Measurements from ENCODE around the gene SFTPD.
"Not testable (repeated sequence)": the region's sequence is repeated elsewhere in the genome, so short reads cannot be mapped to it uniquely, and the experiment has no call there.

Gene SFTPD

GRCh38 chr10:79948976-79949722, at the start of gene SFTPD:
TSS of gene SFTPD (minus strand) at chr10:79949105. CDS start at chr10:79946659, 2,446 bp downstream.
- peak; percentile 50 for DNase-seq (ENCODE audit: low spot score)

DNA sequence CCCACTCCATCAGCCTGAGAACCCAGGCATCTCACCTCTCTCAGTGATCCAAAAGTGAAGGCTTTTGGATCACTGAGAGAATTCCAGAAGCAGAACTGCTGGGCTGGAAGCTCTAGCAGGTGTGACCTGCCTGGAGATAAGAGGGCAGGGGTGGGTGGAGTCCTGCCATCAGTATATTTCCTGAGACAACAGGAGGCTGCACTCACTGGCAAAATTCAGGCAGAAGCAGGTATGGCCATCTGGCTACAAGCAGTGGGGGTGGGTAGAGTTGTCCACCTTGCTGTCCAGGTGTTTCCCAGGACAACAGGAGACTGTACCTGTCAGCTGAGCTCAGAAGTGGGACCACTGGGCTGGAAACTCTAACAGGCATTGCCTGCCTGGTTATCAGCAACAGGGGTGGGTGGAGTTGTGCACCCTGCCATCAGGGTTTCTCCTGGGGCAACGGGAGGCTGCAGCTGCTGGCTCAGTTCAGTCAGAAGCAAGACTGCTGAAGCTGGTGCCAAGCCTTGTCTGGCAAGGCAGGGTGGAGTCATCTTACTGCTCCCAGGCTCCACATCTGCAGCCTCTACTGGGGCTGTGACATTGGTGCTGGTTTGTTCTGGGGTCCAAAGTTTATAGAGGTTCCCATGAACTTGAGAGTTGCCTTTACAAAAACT, 47.2 kb upstream of the SFTPD start:
- DNase-seq (ENCODE audit: low spot score), result no peak

DNA sequence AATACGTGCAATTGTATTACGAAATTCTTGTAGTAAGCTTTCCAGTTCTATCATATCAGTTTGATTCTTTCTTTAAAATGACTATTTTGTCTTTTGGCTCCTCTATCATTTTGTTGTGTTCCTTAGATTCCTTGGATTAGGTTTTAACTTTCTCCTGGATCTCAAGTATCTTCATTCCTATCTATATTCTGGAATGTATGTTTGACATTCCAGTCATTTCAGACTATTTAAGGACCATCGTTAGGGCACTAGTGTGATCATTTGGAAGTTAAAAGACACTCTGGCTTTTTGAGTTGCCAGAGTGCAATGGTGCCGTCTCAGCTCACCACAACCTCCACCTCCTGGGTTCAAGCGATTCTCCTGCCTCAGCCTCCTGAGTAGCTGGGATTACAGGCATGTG, 45.7 kb upstream of the SFTPD start:
- DNase-seq (ENCODE audit: low spot score), result no peak

GRCh38 chr10:79988199-79988598, 39.3 kb upstream of the SFTPD start:
- not testable (repeated sequence) for DNase-seq (ENCODE audit: low spot score)

DNA sequence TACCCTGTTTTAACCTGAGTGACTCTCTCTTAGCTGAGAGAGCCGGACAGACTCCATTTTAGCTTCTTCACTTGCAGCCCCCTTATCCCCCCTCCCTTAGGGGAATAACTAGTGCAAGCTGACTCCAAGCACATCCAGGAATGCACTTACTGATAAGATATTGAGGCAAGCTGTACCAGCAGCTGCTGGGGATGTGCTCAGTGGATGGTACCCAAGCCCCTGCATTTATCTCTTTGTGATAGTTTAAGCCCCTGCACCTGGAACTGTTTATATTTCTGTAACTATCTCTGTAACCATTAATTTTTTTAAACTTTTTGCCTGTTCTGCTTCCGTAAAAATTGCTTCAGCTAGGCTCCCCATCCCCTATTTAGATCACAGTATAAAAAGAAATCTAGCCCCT, 37.8 kb upstream of the SFTPD start:
- not testable (repeated sequence) for DNase-seq (ENCODE audit: low spot score)

DNA sequence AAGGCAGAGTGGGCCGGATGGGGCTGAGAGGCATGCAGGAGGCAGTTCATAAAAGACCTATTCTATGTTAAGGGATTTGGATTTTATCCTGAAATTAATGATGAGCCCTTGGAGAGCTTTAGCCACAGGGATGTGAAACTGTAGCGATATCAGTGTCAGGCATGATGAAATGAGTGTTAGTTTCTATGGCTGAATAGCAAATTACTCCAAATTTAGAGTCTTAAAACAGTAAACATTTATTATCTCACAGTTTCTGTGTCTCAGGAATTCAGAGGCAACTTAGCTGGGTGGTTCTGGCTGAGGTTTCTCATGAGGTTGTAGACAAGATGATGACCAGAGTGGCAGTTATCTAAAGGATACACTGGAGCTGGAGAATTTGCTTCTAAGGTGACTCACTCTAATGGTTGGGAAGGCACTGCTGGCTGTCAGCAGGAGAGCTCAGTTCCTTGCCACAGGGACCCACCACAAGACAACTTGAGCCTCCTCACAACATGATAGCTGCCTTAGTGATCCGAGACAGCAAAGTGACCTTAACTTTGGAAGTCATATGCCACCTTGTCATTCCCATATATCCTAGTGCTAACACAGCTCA, 36.7 kb upstream of the SFTPD start:
- DNase-seq (ENCODE audit: low spot score), result no peak

GRCh38 chr10:79984851-79985250, 35.9 kb upstream of the SFTPD start:
- no peak for DNase-seq (ENCODE audit: low spot score)

GRCh38 chr10:79983286-79983909, 34.5 kb upstream of the SFTPD start:
- DNase-seq (ENCODE audit: low spot score), result no peak

DNA sequence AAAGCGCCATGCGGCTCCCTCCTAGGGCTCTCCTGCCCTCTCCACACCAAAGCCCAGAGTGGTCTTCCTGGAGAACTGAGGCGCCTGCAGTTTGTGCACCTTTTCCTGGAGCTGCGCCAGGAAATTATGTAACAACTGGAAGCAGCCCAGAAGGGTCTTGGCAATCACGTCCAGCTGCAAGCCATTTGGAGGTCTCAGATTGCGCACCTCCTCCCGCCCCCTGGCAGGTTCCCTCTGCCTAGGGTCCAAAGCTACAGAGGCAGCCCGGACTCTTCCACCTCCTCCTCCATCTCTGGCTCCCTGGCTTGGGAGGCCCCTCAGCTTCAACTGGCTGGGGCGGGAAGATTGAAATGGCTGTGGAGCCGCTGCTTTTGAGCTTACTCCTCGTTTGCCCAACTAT, 34.0 kb upstream of the SFTPD start:
- no peak for DNase-seq (ENCODE audit: low spot score)

- DNase-seq (ENCODE audit: low spot score), result no peak
Observed at GRCh38 chr10:79982362-79982800, 33.5 kb upstream of the SFTPD start.

- peak; percentile 77 for DNase-seq (ENCODE audit: low spot score)
Observed at GRCh38 chr10:79981450-79982361, 32.8 kb upstream of the SFTPD start.

DNA sequence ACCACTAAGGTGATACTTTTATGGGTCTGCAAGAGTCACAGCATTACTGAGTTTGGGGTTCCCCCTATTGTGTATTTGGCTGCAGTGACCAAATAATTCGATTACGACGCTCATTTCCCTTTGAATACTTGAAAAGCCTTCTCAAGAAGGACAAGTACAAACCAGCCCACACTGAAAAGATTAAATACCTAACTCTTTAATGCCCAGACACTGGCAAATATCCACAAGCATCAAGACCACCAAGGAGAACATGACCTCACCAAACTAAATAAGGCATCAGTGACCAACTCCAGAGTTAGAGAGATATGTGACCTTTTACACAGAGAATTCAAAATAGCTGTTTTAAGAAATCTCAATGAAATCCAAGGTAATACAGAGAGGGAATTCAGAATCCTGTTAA, 31.8 kb upstream of the SFTPD start:
- DNase-seq (ENCODE audit: low spot score), result no peak

GRCh38 chr10:79979976-79980687, 31.2 kb upstream of the SFTPD start:
- DNase-seq (ENCODE audit: low spot score), result no peak

DNA sequence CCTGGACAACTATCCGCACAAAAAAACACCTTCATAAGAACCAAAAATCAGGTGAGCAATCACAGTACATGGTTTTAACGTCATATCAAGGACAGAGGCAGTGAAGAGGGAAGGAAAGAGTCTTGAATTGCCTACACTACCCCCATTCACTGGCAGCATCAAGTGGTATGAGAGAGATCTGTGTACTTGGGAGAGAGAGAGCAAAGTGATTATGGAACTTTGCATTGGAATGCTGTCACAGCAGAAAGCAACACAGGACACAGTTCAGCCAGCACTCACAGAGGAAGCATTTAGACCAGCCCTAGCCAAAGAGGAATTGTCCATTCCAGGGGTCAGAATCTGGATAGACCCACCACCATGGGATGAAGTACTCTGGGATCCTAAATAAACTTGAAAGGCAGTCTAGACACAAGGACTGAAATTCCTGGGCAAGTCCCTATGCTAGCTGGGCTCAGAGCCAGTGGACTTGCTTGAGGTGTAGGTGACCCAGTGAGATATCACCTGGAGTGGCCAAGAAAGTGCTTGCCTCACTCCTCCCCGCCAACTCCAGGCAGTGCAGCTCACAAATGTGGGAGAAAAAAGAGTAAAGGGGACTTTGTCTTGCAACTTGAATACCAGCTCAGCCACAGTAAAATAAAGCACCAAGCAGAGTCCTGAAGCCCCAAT, 30.5 kb upstream of the SFTPD start:
- DNase-seq (ENCODE audit: low spot score), result no peak

- no peak for DNase-seq (ENCODE audit: low spot score)
Observed at GRCh38 chr10:79976999-79977398, 28.1 kb upstream of the SFTPD start.

DNA sequence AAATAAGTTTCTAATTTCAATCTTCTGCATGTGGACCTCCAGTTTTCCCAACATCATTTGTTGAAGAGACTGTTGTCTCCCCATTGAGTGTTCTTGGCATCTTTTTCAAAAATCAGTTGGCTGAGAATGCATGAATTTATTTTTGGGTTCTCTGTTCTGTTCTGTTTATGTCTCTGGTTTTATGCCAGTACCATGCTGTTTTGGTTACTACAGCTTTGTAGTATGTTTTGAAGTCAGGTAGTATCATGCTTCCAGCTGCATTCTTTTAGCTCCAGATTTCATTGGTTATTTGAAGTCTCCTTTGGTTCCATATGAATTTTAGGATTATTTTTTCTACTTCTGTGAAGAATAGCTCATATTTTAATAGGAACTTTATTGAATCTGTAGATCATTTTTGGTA, 21.2 kb upstream of the SFTPD start:
- DNase-seq (ENCODE audit: low spot score), result no peak

DNA sequence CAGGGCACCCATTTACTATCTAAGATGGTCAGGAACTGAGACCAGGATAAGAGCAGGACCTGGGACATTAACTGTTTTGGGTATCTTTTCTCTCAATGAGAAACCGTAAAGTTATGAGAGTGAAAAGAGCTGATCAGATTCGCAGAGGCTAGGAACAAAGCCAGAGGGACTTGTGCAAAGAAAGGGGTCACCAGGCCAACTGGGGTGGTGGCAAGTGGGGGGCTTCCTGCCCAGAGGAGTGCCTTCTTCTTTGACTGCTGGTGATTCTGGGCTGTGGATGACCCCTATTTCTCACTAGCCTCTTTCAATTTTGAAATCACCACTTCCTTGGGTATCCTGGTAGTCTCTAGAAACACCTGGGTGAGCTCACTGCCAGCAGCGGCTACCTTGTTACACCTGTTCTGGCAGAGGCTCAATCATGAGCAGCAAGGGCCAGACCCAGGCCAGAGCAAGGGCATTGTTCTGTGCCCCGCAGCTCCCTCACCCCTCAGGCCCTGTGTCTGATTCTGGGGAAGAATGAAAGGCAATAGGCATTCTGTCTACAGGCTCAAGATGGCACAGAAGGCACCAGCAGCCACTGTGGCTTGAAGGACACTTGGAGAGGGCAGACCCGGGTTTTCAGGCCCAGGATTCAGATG, 999 bp downstream of the SFTPD start:
- peak; percentile 31 for DNase-seq (ENCODE audit: low spot score)

- no peak for DNase-seq (ENCODE audit: low spot score)
Observed at GRCh38 chr10:79947083-79947415, 1.9 kb downstream of the SFTPD start.

GRCh38 chr10:79946271-79947082, 2.4 kb downstream of the SFTPD start:
- no peak for DNase-seq (ENCODE audit: low spot score)

All from iPS-NIHi11 (cell line).